ENCODE results near the gene PTPRH.

The PTPRH gene

GRCh38 chr19:55246462-55247451, 37.5 kb upstream of the PTPRH start:
- no peak for DNase-seq

- DNase-seq, result no peak
These were observed 36.1 kb upstream of the PTPRH start for GRCh38 chr19:55245236-55245904.

GRCh38 chr19:55244004-55244680, 34.8 kb upstream of the PTPRH start:
- DNase-seq, result no peak

GRCh38 chr19:55242517-55242916, 33.2 kb upstream of the PTPRH start:
- no peak for DNase-seq

- no peak for DNase-seq
These were observed 32.7 kb upstream of the PTPRH start for GRCh38 chr19:55241935-55242464.

GRCh38 chr19:55241143-55241934, 32.0 kb upstream of the PTPRH start:
- no peak for DNase-seq

- no peak for DNase-seq
These were observed 31.4 kb upstream of the PTPRH start for GRCh38 chr19:55240713-55241020.

- DNase-seq, result no peak
These were observed 29.7 kb upstream of the PTPRH start for GRCh38 chr19:55239004-55239403.

- no peak for DNase-seq
These were observed 28.7 kb upstream of the PTPRH start for GRCh38 chr19:55238030-55238429.

GRCh38 chr19:55232986-55233385, 23.7 kb upstream of the PTPRH start:
- DNase-seq, result no peak

- DNase-seq, result no peak
These were observed 22.9 kb upstream of the PTPRH start for GRCh38 chr19:55232286-55232602.

- DNase-seq, result no peak
These were observed 22.3 kb upstream of the PTPRH start for GRCh38 chr19:55231391-55232285.

- DNase-seq, result no peak
These were observed 21.5 kb upstream of the PTPRH start for GRCh38 chr19:55230780-55231179.

- no peak for DNase-seq
These were observed 21.0 kb upstream of the PTPRH start for GRCh38 chr19:55230329-55230728.

- DNase-seq, result no peak
These were observed 20.5 kb upstream of the PTPRH start for GRCh38 chr19:55229789-55230182.

- no peak for DNase-seq
These were observed 20.0 kb upstream of the PTPRH start for GRCh38 chr19:55229145-55229788.

GRCh38 chr19:55228403-55229031, 19.2 kb upstream of the PTPRH start, which contains the start of gene TMEM86B:
TSS of gene TMEM86B (minus strand) at chr19:55228763. CDS start at chr19:55228741, 22 bp downstream.
- no peak for DNase-seq

- DNase-seq, result no peak
These were observed 18.7 kb upstream of the PTPRH start for GRCh38 chr19:55228015-55228391.

GRCh38 chr19:55227241-55228014, 18.1 kb upstream of the PTPRH start:
- no peak for DNase-seq

GRCh38 chr19:55226788-55227187, 17.5 kb upstream of the PTPRH start:
- DNase-seq, result no peak

Data from NCI-H2227 treated with DMSO at 0.1 percent for 48 hours (cell line).